Urothelium cell line (cell line): Measurements from ENCODE around the gene OXTR.

Experiments
- DNase-seq: peaks from one replicate; pipeline ENCODE4 v3.0.0; 2011; ENCODE audit warnings: low spot score, mixed read lengths
- FAIRE-seq: peaks from 2 replicates; lab custom pipeline; 2011; peaks lifted over from hg19 to GRCh38; lab: Jason Lieb, UNC

The OXTR gene

GRCh38 chr3:8767667-8768363, 1.6 kb downstream of the OXTR start:
- DNase-seq (no peak), FAIRE-seq (no peak)

GRCh38 chr3:8767256-8767666, 2.2 kb downstream of the OXTR start:
- FAIRE-seq, result no peak

DNA sequence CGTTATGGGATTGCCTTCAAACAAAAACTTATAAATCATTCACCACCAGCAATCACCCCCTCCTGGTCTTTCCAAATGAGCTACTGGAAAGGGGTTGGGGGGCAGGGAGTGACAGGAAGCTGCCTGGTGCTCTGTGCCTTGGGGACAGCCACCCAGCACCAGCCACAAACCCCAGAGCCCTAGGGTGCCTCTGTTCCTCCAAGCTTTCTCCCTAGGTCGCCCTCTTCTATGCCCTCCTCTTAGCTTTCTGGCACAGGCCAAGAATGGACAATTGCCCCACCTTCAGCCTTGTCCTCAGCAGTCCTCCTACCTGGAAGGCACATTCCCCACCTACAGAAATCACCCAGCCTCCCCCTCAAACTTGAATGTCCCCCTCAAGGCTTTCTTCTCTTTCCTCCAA, 3.3 kb downstream of the OXTR start:
- no peak for FAIRE-seq

More at GRCh38 chr3:8767256-8767666, 2.2 kb downstream of the OXTR start:
- no peak for DNase-seq

DNA sequence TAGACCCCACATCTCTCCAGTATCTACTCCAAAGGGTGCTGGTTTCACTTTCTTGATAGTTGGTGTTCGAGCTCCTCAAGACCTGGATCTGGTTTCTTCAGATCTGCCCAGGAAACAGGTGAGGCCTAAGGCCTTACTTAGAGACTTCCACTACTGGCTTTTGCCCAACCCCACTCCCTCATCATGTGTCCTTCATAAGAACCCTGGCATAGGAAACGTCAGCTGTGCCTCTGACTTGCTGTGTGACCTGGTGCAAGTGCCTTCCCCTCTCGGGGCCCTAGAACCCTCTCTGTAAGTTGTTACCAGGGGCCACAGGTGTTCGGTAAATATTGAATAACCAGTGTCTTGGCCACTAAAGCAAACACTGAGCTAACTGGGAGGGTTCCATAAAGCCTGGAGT, 3.9 kb downstream of the OXTR start:
- FAIRE-seq (no peak), DNase-seq (no peak)

More for the DNA sequence above, 3.3 kb downstream of the OXTR start:
- DNase-seq, result no peak

GRCh38 chr3:8764528-8764927, 4.9 kb downstream of the OXTR start:
- DNase-seq, result no peak
- FAIRE-seq, result no peak

DNA sequence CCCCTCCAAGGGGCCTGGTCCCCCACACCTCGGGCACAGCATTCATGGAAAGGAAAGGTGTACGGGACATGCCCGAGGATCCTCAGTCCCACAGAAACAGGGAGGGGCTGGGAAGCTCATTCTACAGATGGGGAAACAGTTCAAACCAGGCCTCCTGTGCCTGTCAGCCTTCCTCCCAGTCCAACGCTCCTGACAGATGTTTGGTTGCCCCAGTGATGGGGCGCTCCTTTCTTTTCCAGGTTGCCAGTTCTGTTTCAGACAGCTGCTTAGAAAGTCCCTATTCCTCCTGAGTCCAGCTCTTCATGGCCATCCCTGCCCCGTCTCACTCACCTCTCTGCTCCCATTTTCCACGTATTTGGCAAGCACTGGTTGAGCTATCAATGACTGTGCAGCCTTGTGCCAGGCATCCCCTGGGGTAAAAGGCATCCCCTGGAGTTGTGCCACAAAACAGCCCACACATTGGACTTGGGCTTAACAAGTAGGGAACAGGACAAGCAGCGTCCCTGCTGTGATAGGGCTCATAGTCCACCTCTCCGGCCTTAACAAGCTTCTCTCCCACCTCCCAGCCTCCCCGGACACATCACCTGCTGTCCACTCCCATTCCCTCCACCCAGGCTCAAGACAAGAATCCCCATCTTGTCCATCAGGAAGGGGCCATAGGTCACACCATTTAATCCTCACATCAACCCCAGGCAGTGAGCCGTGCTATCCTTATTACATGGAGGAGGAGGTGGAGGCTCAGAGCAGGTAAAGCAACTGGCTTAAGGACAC, 6.6 kb downstream of the OXTR start:
- FAIRE-seq (no peak), DNase-seq (no peak)

DNA sequence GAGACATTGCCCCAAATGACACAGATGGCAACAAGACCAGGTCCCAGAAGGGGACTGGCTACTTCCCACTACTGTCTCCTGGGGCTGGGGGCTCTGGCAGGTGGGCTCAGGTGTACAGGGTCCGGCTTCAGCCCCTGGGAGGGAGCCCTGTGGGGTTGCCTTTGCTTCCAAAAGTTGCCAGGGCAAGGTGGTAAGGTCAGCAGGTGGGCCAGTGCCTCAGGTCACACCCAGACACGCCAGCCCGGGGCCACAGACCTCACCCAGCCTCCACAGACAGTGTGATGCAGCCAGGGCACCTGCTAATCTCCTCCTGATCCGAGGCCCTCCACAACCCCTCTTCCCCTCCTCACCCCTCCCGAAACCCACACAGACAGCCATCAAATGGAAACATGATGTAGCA, 7.5 kb downstream of the OXTR start:
- DNase-seq (no peak), FAIRE-seq (no peak)

GRCh38 chr3:8760506-8760905, 8.9 kb downstream of the OXTR start:
- DNase-seq (no peak), FAIRE-seq (no peak)

- FAIRE-seq (no peak), DNase-seq (no peak)
These were observed 9.3 kb downstream of the OXTR start for GRCh38 chr3:8760091-8760490.

- DNase-seq (no peak), FAIRE-seq (no peak)
These were observed 10.2 kb downstream of the OXTR start for GRCh38 chr3:8759038-8759707.

DNA sequence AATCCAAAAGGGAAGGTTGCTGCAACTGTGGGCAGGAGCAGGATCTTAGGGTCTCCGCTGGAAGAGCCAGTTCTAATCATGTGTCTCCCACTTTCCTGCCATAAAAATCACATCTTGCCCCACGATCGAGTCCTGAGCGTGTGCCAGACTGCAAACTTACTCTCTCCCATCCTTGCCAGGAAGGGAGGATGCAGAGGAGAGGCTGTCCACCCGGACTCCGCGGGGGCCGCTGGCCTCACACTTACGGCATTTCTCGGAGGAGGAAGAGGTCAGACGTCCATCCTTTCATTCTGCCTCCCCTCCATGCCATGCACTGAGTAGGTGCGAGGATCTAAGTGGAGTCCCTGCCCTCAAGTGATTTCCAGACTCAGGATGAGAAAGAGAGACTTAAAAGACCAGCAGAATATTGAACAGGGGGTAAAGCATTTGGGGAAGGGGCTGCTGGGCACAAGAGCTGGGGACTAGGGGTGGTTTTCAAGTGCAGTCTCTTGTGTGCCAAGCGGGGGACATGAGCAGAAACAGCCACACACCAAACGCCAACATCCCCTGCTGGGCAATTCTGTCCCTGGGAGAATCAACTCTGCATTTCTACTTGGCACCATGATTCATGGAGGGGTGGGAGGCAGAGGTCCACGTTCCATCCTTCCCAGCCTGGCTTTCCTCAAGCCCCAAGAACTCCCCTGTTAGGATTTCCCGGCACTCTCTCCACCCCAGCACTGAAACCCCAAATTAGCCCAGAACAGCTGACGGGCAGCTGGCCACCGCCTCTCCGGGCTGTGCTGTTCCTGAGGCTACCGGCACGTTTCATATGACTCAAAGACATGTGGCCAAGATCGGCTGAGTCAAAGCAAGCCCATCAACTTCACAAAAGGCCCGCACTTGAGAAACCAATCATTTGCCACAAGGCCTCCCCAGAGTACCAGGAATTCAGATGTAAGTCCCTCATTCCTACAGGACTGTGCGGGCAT, 11.6 kb downstream of the OXTR start:
- DNase-seq, result no peak
- FAIRE-seq, result no peak

DNA sequence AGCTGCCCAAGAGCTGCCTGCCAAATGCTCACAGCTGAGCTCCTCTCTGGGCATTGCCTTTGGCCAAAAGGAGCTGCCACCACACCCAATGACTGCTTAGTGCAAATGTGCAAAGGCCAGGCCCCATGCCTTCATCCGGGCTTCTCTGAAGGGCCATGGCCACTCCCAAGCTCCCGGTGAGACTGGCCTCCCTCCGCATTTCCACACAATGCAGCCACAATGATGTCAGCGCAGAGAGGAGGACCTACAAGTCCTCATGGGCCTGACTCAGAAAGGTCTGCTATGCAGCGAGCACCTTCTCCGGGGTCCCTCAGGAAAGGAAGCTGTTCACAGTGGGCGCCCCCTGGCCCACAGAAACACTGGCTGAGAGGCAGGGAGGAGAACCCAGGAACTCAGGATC, 12.7 kb downstream of the OXTR start:
- DNase-seq (no peak), FAIRE-seq (no peak)

DNA sequence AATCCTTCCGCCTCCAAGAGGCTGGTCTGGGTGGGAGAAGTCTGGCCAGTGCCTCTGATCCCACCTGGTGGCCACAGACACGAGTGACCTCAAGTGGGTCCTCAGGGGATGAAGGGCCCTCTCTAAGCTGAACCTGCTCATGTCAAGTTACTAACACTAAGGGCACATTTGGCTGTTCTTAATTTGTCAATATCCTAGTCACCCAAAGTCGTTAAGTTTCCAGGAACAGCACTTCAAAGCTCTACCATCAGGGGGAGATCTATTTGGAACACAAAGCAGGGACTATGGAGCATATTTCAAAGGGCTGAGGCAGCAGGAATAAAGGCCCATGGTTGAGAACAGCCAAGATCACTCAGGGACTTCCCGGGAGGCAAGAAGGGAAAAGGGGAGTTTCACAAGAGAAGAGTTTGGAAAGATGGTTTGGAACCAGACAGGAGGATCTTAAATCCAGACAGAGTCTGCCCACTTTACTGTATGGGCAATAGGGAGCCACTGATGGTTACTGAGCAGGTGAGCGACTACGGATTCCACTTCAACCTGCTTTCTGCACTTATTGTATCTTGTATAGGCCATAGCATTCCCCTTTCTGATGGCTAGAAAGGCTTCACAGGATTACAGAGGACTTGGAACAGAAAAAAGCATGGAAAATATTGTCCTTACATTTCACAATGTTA, 13.7 kb downstream of the OXTR start:
- DNase-seq (no peak), FAIRE-seq (no peak)

- DNase-seq, result no peak
- FAIRE-seq, result no peak
These were observed 14.3 kb downstream of the OXTR start for GRCh38 chr3:8755097-8755496.

- no peak for FAIRE-seq
- no peak for DNase-seq
These were observed 16.6 kb downstream of the OXTR start for GRCh38 chr3:8752832-8753231.

- DNase-seq (no peak), FAIRE-seq (no peak)
These were observed 20.1 kb downstream of the OXTR start for GRCh38 chr3:8749316-8749715.

DNA sequence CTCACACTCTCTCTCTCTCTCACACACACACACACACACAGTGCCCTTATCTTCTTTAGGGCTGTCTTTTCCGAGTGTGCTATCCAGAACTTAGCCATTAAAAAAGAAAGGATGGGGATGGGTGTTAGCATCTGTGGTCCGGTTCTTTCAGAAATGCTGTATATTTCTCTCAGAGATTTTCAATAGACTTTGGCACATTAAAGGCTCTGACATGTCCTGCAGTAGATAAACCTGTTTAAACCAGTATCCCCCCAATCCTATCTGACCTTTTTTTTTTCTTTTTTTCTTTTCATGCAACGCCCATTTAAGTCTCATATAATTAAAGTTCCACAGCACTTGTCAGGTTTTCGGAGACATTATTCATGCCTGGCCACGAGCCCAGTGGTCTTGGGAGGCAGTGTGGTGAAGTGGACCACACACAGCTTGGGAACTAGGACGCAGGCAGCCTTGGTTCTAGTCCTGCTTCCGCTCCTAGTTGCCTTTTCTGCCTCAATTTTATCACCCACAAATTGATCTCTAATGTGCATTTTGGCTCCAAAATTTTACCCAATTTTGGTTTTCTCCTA, 22.6 kb downstream of the OXTR start:
- FAIRE-seq (no peak), DNase-seq (no peak)

DNA sequence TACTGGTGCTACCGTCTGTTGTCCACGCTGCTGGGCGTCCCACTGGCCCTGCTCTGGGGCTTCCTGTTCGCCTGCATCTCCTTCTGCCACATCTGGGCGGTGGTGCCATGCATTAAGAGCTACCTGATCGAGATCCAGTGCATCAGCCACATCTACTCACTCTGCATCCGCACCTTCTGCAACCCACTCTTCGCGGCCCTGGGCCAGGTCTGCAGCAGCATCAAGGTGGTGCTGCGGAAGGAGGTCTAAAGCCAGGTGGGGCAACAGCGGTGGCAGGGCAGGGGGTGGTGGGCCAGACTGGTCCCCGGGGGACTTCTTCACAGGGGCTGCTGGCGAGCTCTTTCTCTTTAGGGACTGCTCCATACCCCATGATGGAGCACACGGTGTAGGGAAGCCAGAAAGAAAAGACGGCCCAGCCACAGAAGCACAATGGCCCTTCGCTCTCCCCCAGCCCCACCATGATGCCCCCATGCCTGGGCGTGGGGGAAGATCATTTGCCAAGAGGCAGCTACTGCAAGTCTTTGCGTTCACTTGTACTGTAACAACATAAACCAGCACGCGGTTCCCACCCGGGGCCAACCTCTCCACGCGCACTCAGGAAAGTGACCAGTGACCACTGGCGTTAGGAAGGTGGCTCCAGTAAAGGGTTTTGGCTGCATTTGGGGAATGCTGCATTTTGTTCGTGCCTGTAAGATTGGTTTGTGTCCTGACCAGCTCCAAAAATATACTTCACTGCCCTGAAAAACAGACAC, 23.6 kb downstream of the OXTR start:
- no peak for DNase-seq

GRCh38 chr3:8743911-8744310, 25.5 kb downstream of the OXTR start:
- no peak for DNase-seq
- no peak for FAIRE-seq

More for the DNA sequence above, 23.6 kb downstream of the OXTR start:
- FAIRE-seq, result no peak
